NCI-H345 treated with DMSO at 0.1 percent for 48 hours (cell line): ENCODE data around the gene IL17B.

Experiments used
- DNase-seq: peaks from one replicate; lab custom pipeline; 2025; ENCODE audit not compliant: unreplicated experiment; lab: John Stamatoyannopoulos, UW

Gene IL17B

GRCh38 chr5:149380466-149381121 lies 1.5 kb upstream of the IL17B start:
- DNase-seq, result no peak

- DNase-seq, result no peak
Observed at GRCh38 chr5:149379818-149380374, 804 bp upstream of the IL17B start.

- DNase-seq, result no peak
Observed at GRCh38 chr5:149378241-149378820, 761 bp downstream of the IL17B start.

- DNase-seq, result no peak
Observed at GRCh38 chr5:149376711-149377447, 2.2 kb downstream of the IL17B start.

GRCh38 chr5:149376104-149376503 lies 3.0 kb downstream of the IL17B start:
- no peak for DNase-seq

GRCh38 chr5:149375434-149375833 lies 3.7 kb downstream of the IL17B start:
- DNase-seq, result no peak

- no peak for DNase-seq
Observed at GRCh38 chr5:149374801-149375200, 4.3 kb downstream of the IL17B start.

GRCh38 chr5:149374303-149374702 lies 4.8 kb downstream of the IL17B start:
- DNase-seq, result no peak

GRCh38 chr5:149372932-149373331 lies 6.2 kb downstream of the IL17B start:
- DNase-seq, result no peak

GRCh38 chr5:149372076-149372795 lies 6.9 kb downstream of the IL17B start:
- no peak for DNase-seq

GRCh38 chr5:149371296-149371962 lies 7.7 kb downstream of the IL17B start:
- peak; percentile 42 for DNase-seq

- no peak for DNase-seq
Observed at GRCh38 chr5:149370878-149371277, 8.2 kb downstream of the IL17B start.

GRCh38 chr5:149367972-149368645 lies 11.0 kb downstream of the IL17B start:
- no peak for DNase-seq

GRCh38 chr5:149367249-149367971 lies 11.7 kb downstream of the IL17B start:
- DNase-seq, result no peak

- no peak for DNase-seq
Observed at GRCh38 chr5:149366169-149366729, 12.8 kb downstream of the IL17B start.

GRCh38 chr5:149365418-149365817 lies 13.7 kb downstream of the IL17B start:
- DNase-seq, result no peak

GRCh38 chr5:149364719-149365118 lies 14.4 kb downstream of the IL17B start:
- no peak for DNase-seq

- no peak for DNase-seq
Observed at GRCh38 chr5:149363936-149364335, 15.2 kb downstream of the IL17B start.

- no peak for DNase-seq
Observed at GRCh38 chr5:149363358-149363757, 15.7 kb downstream of the IL17B start.
